ENCODE data around the gene HYAL3.
A peak's percentile ranks its signal among the peaks of the same experiment; 100 is the strongest.

Gene HYAL3

DNA sequence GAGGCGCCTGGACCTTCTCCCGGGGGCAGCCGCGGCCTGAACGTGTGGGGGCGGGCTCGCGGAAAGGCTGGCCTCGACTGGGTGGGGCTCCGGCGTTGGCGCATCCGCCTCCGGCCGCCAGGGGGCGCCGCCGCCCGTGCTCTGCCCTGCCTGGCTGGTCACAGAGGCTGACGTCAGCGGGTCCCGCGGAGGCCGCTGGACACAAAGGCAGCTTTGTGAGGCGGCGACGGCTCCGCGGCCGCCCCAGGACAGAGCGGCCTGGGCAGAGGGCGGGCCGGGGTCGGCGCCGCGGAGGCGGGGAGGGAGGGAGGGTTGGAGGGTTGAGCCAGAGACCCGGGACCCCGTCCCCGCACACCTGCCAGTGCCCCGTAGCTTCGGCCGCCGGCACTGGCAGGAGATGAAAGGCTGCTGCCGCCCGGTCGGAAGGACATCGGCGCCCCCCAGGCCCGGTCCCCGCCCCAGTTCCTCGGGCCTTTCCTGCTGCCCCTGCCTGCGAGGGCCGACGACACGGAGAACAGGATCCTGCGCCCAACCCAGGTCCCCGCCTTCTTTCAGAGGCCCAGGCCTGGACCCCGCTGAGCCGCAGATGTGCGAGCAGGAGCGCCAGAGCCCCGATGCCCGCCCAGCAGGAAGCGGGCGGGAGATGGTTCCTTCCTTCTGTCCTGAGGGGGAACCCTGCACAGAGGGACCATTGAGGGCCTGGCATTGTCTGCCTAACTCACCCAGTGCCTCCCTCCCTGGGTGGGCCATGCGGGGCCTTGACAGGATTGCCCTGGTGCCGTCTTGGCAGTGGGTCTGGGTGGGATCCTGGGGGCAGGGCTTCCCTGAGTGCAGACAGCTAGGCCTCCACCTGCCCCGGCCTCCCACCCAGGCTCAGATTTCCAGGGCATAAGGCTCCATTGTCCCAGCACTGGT is 38.9 kb downstream of the HYAL3 start:
- TF ChIP-seq, protein P1, sequence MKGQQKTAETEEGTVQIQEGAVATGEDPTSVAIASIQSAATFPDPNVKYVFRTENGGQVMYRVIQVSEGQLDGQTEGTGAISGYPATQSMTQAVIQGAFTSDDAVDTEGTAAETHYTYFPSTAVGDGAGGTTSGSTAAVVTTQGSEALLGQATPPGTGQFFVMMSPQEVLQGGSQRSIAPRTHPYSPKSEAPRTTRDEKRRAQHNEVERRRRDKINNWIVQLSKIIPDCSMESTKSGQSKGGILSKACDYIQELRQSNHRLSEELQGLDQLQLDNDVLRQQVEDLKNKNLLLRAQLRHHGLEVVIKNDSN (IDR thresholded peaks at IDR 0.05), result no peak
- TF ChIP-seq YY1 (IDR thresholded peaks at IDR 0.05; ENCODE audit: low read depth) (no peak), NFIC (IDR thresholded peaks at IDR 0.05) (peak; percentile 47), EP300 (IDR thresholded peaks at IDR 0.05; ENCODE audit: borderline replicate concordance) (peak; percentile 35; the same call in 1 of the 2 replicates), FOXM1 (IDR thresholded peaks at IDR 0.05; ENCODE audit: borderline replicate concordance, low read depth) (no peak), TAF1 (IDR thresholded peaks at IDR 0.05; ENCODE audit: low read depth) (peak; percentile 43; the same call in 1 of the 2 replicates), TEAD4 (IDR thresholded peaks at IDR 0.05) (0 out of 2 replicates have a peak, but pooled peaks have one; percentile 25), TCF12 (IDR thresholded peaks at IDR 0.05; ENCODE audit: low read depth) (peak; percentile 37; the same call in 1 of the 2 replicates), RAD21 (IDR thresholded peaks at IDR 0.05; ENCODE audit: low read depth) (peak; percentile 87), ZBTB7A (IDR thresholded peaks at IDR 0.05; ENCODE audit: low read depth) (peak; percentile 82), CEBPB (IDR thresholded peaks at IDR 0.05) (no peak), EGR1 (IDR thresholded peaks at IDR 0.05) (peak; percentile 71; the same call in 1 of the 2 replicates), CREB1 (IDR thresholded peaks at IDR 0.05; ENCODE audit: low read depth) (no peak)
- TF ChIP-seq, protein P2, sequence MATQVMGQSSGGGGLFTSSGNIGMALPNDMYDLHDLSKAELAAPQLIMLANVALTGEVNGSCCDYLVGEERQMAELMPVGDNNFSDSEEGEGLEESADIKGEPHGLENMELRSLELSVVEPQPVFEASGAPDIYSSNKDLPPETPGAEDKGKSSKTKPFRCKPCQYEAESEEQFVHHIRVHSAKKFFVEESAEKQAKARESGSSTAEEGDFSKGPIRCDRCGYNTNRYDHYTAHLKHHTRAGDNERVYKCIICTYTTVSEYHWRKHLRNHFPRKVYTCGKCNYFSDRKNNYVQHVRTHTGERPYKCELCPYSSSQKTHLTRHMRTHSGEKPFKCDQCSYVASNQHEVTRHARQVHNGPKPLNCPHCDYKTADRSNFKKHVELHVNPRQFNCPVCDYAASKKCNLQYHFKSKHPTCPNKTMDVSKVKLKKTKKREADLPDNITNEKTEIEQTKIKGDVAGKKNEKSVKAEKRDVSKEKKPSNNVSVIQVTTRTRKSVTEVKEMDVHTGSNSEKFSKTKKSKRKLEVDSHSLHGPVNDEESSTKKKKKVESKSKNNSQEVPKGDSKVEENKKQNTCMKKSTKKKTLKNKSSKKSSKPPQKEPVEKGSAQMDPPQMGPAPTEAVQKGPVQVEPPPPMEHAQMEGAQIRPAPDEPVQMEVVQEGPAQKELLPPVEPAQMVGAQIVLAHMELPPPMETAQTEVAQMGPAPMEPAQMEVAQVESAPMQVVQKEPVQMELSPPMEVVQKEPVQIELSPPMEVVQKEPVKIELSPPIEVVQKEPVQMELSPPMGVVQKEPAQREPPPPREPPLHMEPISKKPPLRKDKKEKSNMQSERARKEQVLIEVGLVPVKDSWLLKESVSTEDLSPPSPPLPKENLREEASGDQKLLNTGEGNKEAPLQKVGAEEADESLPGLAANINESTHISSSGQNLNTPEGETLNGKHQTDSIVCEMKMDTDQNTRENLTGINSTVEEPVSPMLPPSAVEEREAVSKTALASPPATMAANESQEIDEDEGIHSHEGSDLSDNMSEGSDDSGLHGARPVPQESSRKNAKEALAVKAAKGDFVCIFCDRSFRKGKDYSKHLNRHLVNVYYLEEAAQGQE (IDR thresholded peaks at IDR 0.05; ENCODE audit: low read depth), result no peak
- TF ChIP-seq, protein P3, sequence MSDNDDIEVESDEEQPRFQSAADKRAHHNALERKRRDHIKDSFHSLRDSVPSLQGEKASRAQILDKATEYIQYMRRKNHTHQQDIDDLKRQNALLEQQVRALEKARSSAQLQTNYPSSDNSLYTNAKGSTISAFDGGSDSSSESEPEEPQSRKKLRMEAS (IDR thresholded peaks at IDR 0.05), result peak; percentile 50; the same call in 1 of the 2 replicates

DNA sequence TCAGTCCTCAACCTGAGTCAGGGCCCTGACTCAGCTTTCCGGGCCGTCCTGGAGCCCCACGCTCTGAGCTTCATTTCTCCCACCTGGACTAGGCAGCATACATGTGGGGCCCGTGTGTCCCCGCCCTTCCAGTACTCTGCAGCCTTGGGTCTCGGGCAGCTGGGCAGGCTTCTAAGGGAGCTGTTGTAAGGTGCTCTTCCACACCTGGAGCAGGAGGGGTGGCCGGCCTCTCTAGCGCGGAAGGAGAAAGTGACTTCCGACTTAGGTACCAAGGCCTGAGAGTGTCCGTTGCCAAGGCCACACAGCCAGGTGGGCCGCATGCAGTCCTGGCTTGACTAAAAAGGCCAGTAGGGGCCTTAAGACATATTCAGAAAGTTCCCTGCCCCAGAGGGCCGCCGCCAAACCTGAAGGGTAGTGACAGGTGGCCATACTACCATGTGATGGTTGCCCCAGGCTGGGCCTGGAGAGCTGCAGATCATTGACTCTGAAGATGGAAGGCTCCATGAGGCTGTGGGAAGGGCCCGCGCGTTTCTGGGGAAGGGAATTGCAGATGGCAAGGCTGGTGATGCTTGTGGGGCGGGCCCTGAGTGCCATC is 39.7 kb downstream of the HYAL3 start:
- TF ChIP-seq TCF12 (IDR thresholded peaks at IDR 0.05; ENCODE audit: low read depth), result no peak
- TF ChIP-seq, protein P1 (IDR thresholded peaks at IDR 0.05), result no peak
- no peak for TF ChIP-seq EP300 (IDR thresholded peaks at IDR 0.05; ENCODE audit: borderline replicate concordance)
- no peak for TF ChIP-seq RAD21 (IDR thresholded peaks at IDR 0.05; ENCODE audit: low read depth)
- TF ChIP-seq, protein P2 (IDR thresholded peaks at IDR 0.05; ENCODE audit: low read depth), result no peak
- TF ChIP-seq CEBPB (IDR thresholded peaks at IDR 0.05), result no peak
- TF ChIP-seq ZBTB7A (IDR thresholded peaks at IDR 0.05; ENCODE audit: low read depth), result no peak
- TF ChIP-seq, protein P3 (IDR thresholded peaks at IDR 0.05), result no peak
- no peak for TF ChIP-seq EGR1 (IDR thresholded peaks at IDR 0.05)
- TF ChIP-seq FOXM1 (IDR thresholded peaks at IDR 0.05; ENCODE audit: borderline replicate concordance, low read depth), result no peak
- no peak for TF ChIP-seq CREB1 (IDR thresholded peaks at IDR 0.05; ENCODE audit: low read depth)
- TF ChIP-seq TEAD4 (IDR thresholded peaks at IDR 0.05), result no peak
- TF ChIP-seq NFIC (IDR thresholded peaks at IDR 0.05), result no peak
- no peak for TF ChIP-seq YY1 (IDR thresholded peaks at IDR 0.05; ENCODE audit: low read depth)
- TF ChIP-seq TAF1 (IDR thresholded peaks at IDR 0.05; ENCODE audit: low read depth), result no peak

DNA sequence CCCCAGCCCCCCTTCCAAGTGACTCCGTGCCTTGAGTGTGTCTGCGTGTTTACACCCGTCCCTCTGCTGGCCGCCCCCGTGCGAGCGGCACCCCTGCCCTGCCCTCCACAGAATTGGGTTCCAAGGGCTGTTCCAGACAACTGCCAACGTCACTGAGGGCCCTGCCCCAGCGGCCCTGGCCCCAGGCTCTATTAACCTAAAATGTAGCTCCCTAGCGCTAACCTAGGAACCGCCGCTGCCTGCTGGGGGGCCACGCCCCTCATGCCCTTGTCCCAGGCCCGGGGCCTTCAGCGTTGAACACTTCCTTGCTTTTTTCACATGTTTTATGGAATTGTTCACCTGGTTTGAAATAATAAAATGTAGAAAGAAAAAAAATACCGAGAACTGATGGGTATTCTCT is 40.2 kb downstream of the HYAL3 start:
- TF ChIP-seq TCF12 (IDR thresholded peaks at IDR 0.05; ENCODE audit: low read depth), result no peak
- no peak for TF ChIP-seq EP300 (IDR thresholded peaks at IDR 0.05; ENCODE audit: borderline replicate concordance)
- TF ChIP-seq RAD21 (IDR thresholded peaks at IDR 0.05; ENCODE audit: low read depth), result no peak
- no peak for TF ChIP-seq EGR1 (IDR thresholded peaks at IDR 0.05)

DNA sequence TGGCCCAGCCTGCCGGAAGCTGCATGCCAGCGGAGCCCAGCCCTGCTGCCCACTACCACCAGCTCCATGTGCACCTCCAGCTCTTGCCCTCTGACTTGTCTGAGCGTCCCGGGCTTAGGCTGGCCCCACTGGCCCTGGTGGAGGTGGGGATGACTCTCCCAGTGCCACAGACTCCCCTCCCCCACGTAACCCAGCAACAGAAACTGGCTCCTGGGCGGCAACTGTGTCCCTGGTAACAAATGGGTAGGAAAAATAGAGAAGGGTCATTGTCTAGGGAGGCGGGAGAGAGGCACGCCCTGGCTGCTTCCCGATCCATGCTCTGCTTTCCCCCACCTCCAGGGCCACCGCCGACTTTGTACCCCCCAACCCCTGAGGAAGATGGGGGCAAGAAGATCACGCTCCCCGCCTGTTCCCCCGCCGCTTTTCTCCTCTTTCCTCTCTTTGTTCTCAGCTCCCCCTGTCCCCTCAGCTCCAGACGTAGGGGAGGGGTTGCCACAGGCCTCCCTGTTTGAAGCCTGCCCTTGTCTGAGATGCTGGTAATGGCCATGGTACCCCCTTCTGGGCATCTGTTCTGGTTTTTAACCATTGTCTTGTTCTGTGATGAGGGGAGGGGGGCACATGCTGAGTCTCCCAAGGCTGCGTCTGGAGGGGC is 41.0 kb downstream of the HYAL3 start:
- TF ChIP-seq NFIC (IDR thresholded peaks at IDR 0.05) (no peak), EGR1 (IDR thresholded peaks at IDR 0.05) (no peak), CEBPB (IDR thresholded peaks at IDR 0.05) (no peak), CREB1 (IDR thresholded peaks at IDR 0.05; ENCODE audit: low read depth) (no peak), YY1 (IDR thresholded peaks at IDR 0.05; ENCODE audit: low read depth) (no peak), FOXM1 (IDR thresholded peaks at IDR 0.05; ENCODE audit: borderline replicate concordance, low read depth) (no peak), RAD21 (IDR thresholded peaks at IDR 0.05; ENCODE audit: low read depth) (no peak), ZBTB7A (IDR thresholded peaks at IDR 0.05; ENCODE audit: low read depth) (no peak), TEAD4 (IDR thresholded peaks at IDR 0.05) (no peak), TCF12 (IDR thresholded peaks at IDR 0.05; ENCODE audit: low read depth) (no peak), TAF1 (IDR thresholded peaks at IDR 0.05; ENCODE audit: low read depth) (no peak), EP300 (IDR thresholded peaks at IDR 0.05; ENCODE audit: borderline replicate concordance) (no peak)
- TF ChIP-seq, protein P2 (IDR thresholded peaks at IDR 0.05; ENCODE audit: low read depth), result no peak
- TF ChIP-seq, protein P1 (IDR thresholded peaks at IDR 0.05), result no peak
- TF ChIP-seq, protein P3 (IDR thresholded peaks at IDR 0.05), result no peak

Measured in Ishikawa (cell line).